WTC11 (cell line): Measurements from ENCODE around the gene CRACR2A. TPM values are rescaled to one million over a fixed set of nuclear protein-coding genes. Genes with fewer than 3 reads are reported as not detected.

Experiments
- ATAC-seq: fragments of 200-7000 bp; cut with Tn5 transposase; 2 replicates; pipeline ENCODE4 v1.10.0; 2021; ENCODE audit warnings: mild to moderate bottlenecking, moderate library complexity
- CTCF ChIA-PET: fragments of 300-600 bp; sonication (Branson Sonifier 250); formaldehyde crosslinking; loops from one replicate; lab custom pipeline; 2021; ENCODE audit warnings: antibody characterized with exemption; lab: Charles Lee
- POLR2A ChIA-PET: fragments of 350-600 bp; sonication (Branson Sonifier 250); formaldehyde crosslinking; loops from one replicate; lab custom pipeline; 2021; ENCODE audit warnings: antibody characterized with exemption; lab: Charles Lee
- DNase-seq: peaks from one replicate; pipeline ENCODE4 v3.0.0; 2021; ENCODE audit warnings: low spot score
- H3K27ac Mint-ChIP-seq: 2 replicates; pipeline ENCODE4 v1.8.0; 2021; ENCODE audit warnings: mixed read lengths
- H3K27me3 Mint-ChIP-seq: 2 replicates; pipeline ENCODE4 v1.8.0; 2021; ENCODE audit warnings: low read depth, mild to moderate bottlenecking, moderate library complexity, mixed read lengths
- H3K36me3 Mint-ChIP-seq: 2 replicates; pipeline ENCODE4 v1.8.0; 2021; ENCODE audit warnings: mixed read lengths
- H3K4me1 Mint-ChIP-seq: 2 replicates; pipeline ENCODE4 v1.8.0; 2022; ENCODE audit warnings: mixed read lengths
- H3K4me3 Mint-ChIP-seq: 2 replicates; pipeline ENCODE4 v1.8.0; 2021; ENCODE audit warnings: mild to moderate bottlenecking, moderate library complexity, mixed read lengths
- H3K9me3 Mint-ChIP-seq: 2 replicates; pipeline ENCODE4 v1.8.0; 2021; ENCODE audit warnings: mixed read lengths
- ARID4B ChIP-seq: sonication (generic); formaldehyde crosslinking; IDR thresholded peaks from 2 replicates; pipeline ENCODE4 v1.8.0; 2023; ENCODE audit warnings: missing genetic modification reagents, mild to moderate bottlenecking, borderline replicate concordance
- ATF6 ChIP-seq: sonication (generic); formaldehyde crosslinking; IDR thresholded peaks from 2 replicates; pipeline ENCODE4 v1.8.1; 2023; ENCODE audit warnings: mild to moderate bottlenecking, missing genetic modification reagents
- CDX4 ChIP-seq: fragments of 250-450 bp; sonication (Bioruptor Pico); IDR thresholded peaks from 2 replicates; pipeline ENCODE4 v1.9.0; 2021; ENCODE audit warnings: moderate library complexity, mild to moderate bottlenecking, inconsistent platforms, borderline replicate concordance
- CREM ChIP-seq: sonication (generic); formaldehyde crosslinking; IDR thresholded peaks from 2 replicates; pipeline ENCODE4 v1.8.1; 2022; ENCODE audit warnings: mild to moderate bottlenecking, missing genetic modification reagents, moderate library complexity
- FOXP1 ChIP-seq: sonication (generic); formaldehyde crosslinking; IDR thresholded peaks from 2 replicates; pipeline ENCODE4 v1.8.0; 2022; ENCODE audit warnings: missing genetic modification reagents, mild to moderate bottlenecking, moderate library complexity, borderline replicate concordance
- HMGA2 ChIP-seq: fragments of 250-450 bp; sonication (Bioruptor Pico); IDR thresholded peaks from 2 replicates; pipeline ENCODE4 v1.4.0; 2021; ENCODE audit warnings: mild to moderate bottlenecking, moderate library complexity
- IRF1 ChIP-seq: sonication (generic); formaldehyde crosslinking; IDR thresholded peaks from 2 replicates; pipeline ENCODE4 v1.8.0; 2023; ENCODE audit warnings: missing genetic modification reagents
- MLX ChIP-seq: sonication (generic); formaldehyde crosslinking; IDR thresholded peaks from 2 replicates; pipeline ENCODE4 v1.8.1; 2023; ENCODE audit warnings: mild to moderate bottlenecking, missing genetic modification reagents, moderate library complexity
- MYBL2 ChIP-seq: sonication (generic); formaldehyde crosslinking; IDR thresholded peaks from 2 replicates; pipeline ENCODE4 v1.8.1; 2023; ENCODE audit warnings: mild to moderate bottlenecking, moderate library complexity, missing genetic modification reagents
- PRDM15 ChIP-seq: sonication (generic); formaldehyde crosslinking; IDR thresholded peaks from 2 replicates; pipeline ENCODE4 v1.8.0; 2022; ENCODE audit warnings: missing genetic modification reagents
- SMAD4 ChIP-seq: sonication (generic); formaldehyde crosslinking; IDR thresholded peaks from 2 replicates; pipeline ENCODE4 v1.8.0; 2022; ENCODE audit warnings: mild to moderate bottlenecking, missing genetic modification reagents
- ZNF512 ChIP-seq: sonication (generic); formaldehyde crosslinking; IDR thresholded peaks from 2 replicates; pipeline ENCODE4 v1.8.1; 2022; ENCODE audit warnings: missing genetic modification reagents, borderline replicate concordance
- total RNA-seq: library from RNA; stranded (reverse); gene quantifications from 3 replicates; pipeline ENCODE4 v1.2.3, GENCODE V29; 2021

CRACR2A gene
- total RNA-seq, 1 experiment from 2014 or later: 2.6 TPM

GRCh38 chr12:3571724-3572123 lies 181.2 kb downstream of the CRACR2A start:
- TF ChIP-seq PRDM15 (CRISPR knock-in tag): no peak
- no peak for TF ChIP-seq ATF6 (CRISPR knock-in tag)
- TF ChIP-seq IRF1 (CRISPR knock-in tag): no peak
- TF ChIP-seq SMAD4 (CRISPR knock-in tag): no peak
- TF ChIP-seq CDX4: no peak
- TF ChIP-seq MLX (CRISPR knock-in tag): no peak
- no peak for TF ChIP-seq CREM (CRISPR knock-in tag)
- no peak for TF ChIP-seq ZNF512 (CRISPR knock-in tag)
- no peak for TF ChIP-seq MYBL2 (CRISPR knock-in tag)
- no peak overlapping the region for H3K27ac Mint-ChIP-seq
- no peaks in the 10 kb centered on the region for H3K36me3 Mint-ChIP-seq
- POLR2A ChIA-PET: no interaction called here
- DNase-seq (no peak), ATAC-seq (no peak)
- CTCF ChIA-PET: no interaction called here
- peaks cover 14% of the 10 kb centered on the region for H3K4me1 Mint-ChIP-seq
- no peaks in the 10 kb centered on the region for H3K9me3 Mint-ChIP-seq
- H3K27me3 Mint-ChIP-seq: no peaks in the 10 kb centered on the region
- H3K4me3 Mint-ChIP-seq: no peak overlapping the region

GRCh38 chr12:3571323-3571722 lies 181.6 kb downstream of the CRACR2A start:
- no peaks in the 10 kb centered on the region for H3K9me3 Mint-ChIP-seq
- no peak for ATAC-seq
- H3K4me1 Mint-ChIP-seq: peaks cover 16% of the 10 kb centered on the region
- no peaks in the 10 kb centered on the region for H3K27me3 Mint-ChIP-seq
- no peaks in the 10 kb centered on the region for H3K36me3 Mint-ChIP-seq
- no peak for DNase-seq
- POLR2A ChIA-PET: no interaction called here
- TF ChIP-seq HMGA2 (CRISPR knock-in tag): no peak
- TF ChIP-seq ARID4B (CRISPR knock-in tag): no peak
- no peak for TF ChIP-seq FOXP1 (CRISPR knock-in tag)
- CTCF ChIA-PET: interaction anchor here (0.6 kb wide), 1 partner anchor 232 kb away, joined by 3 read pairs; no protein-coding TSS in a partner anchor
- H3K4me3 Mint-ChIP-seq: no peak overlapping the region
- no peak overlapping the region for H3K27ac Mint-ChIP-seq
